ENCODE data around the gene CCDC40. TPM values are rescaled to one million over a fixed set of nuclear protein-coding genes. Genes with fewer than 3 reads are reported as not detected.
"Not testable (repeated sequence)": the region's sequence is repeated elsewhere in the genome, so short reads cannot be mapped to it uniquely, and the experiment has no call there.

The CCDC40 gene
- total RNA-seq, 6 experiments from 2014 or later: 1.7 to 3.1 (median 2.1) TPM

- Histone ChIP-seq H3K27ac (no peak overlapping the region), H3K36me3 (no peaks in the 10 kb centered on the region), H3K4me1 (peaks cover 0 to 6% (median 0%) of the 10 kb centered on the region in 4 donors), H3K4me3 (no peak overlapping the region), H3K9me3 (no peaks in the 10 kb centered on the region), H3K27me3 (no peaks in the 10 kb centered on the region)
- TF ChIP-seq POLR2A (IDR thresholded peaks at IDR 0.05) (no peak), CTCF (IDR thresholded peaks at IDR 0.05) (no peak)
- 80% methylated on average over 1 of the region's 17 CpGs for WGBS (ENCODE audit: insufficient coverage, low coverage, low lambda C conversion rate, missing lambda C conversion rate)
- ATAC-seq: no peak
- DNase-seq: no peak
- intact Hi-C loops (cut with DNase I): loop anchor here in 1 of 2 donors (10.0 kb wide), 1 partner anchor 169 kb away; no protein-coding TSS in a partner anchor
Measured at GRCh38 chr17:80086081-80086480, 49.6 kb downstream of the CCDC40 start.

- H3K36me3 ChIP-seq: no peaks in the 10 kb centered on the region
- H3K27me3 ChIP-seq: no peaks in the 10 kb centered on the region
- no peak for TF ChIP-seq CTCF (IDR thresholded peaks at IDR 0.05)
- TF ChIP-seq POLR2A (IDR thresholded peaks at IDR 0.05): no peak
- DNase-seq (no peak), ATAC-seq (no peak)
- no peak overlapping the region for H3K27ac ChIP-seq
- intact Hi-C loops (cut with DNase I): loop anchor here in 1 of 2 donors (10.0 kb wide), 1 partner anchor 168 kb away; no protein-coding TSS in a partner anchor
- no peaks in the 10 kb centered on the region for H3K9me3 ChIP-seq
- WGBS (ENCODE audit: insufficient coverage, low coverage, low lambda C conversion rate, missing lambda C conversion rate): no CpG with 5 or more reads among the region's 11 CpGs
- H3K4me3 ChIP-seq: no peak overlapping the region
- H3K4me1 ChIP-seq: peaks cover 0 to 6% (median 0%) of the 10 kb centered on the region in 4 donors
Measured at GRCh38 chr17:80086616-80087015, 50.2 kb downstream of the CCDC40 start.

- no peak for TF ChIP-seq CTCF (IDR thresholded peaks at IDR 0.05)
- no peak for TF ChIP-seq POLR2A (IDR thresholded peaks at IDR 0.05)
- Histone ChIP-seq H3K9me3 (no peaks in the 10 kb centered on the region), H3K36me3 (no peaks in the 10 kb centered on the region), H3K27ac (no peak overlapping the region), H3K27me3 (no peaks in the 10 kb centered on the region), H3K4me3 (no peak overlapping the region), H3K4me1 (peaks cover 0 to 2% (median 0%) of the 10 kb centered on the region in 4 donors)
- ATAC-seq (no peak), DNase-seq (no peak)
- WGBS (ENCODE audit: insufficient coverage, low coverage, low lambda C conversion rate, missing lambda C conversion rate): 72% methylated on average over 10 of the region's 34 CpGs
- intact Hi-C loops (cut with DNase I): loop anchor here in 1 of 2 donors (10.0 kb wide), 1 partner anchor 167 kb away; no protein-coding TSS in a partner anchor
Measured at GRCh38 chr17:80087346-80088265, 51.2 kb downstream of the CCDC40 start.

GRCh38 chr17:80089762-80090161 lies 53.3 kb downstream of the CCDC40 start:
- Histone ChIP-seq H3K27ac (no peak overlapping the region), H3K9me3 (no peaks in the 10 kb centered on the region), H3K27me3 (no peaks in the 10 kb centered on the region), H3K4me1 (no peaks in the 10 kb centered on the region), H3K36me3 (no peaks in the 10 kb centered on the region), H3K4me3 (no peak overlapping the region)
- no peak for DNase-seq
- ATAC-seq: no peak
- intact Hi-C loops (cut with DNase I): loop anchor here (10.0 kb wide), 2 partner anchors 155 to 165 kb away; no protein-coding TSS in a partner anchor
- no peak for TF ChIP-seq CTCF (IDR thresholded peaks at IDR 0.05)
- TF ChIP-seq POLR2A (IDR thresholded peaks at IDR 0.05): no peak
- WGBS (ENCODE audit: insufficient coverage, low coverage, low lambda C conversion rate, missing lambda C conversion rate): 96% methylated on average over 4 of the region's 16 CpGs

GRCh38 chr17:80090164-80090563 lies 53.7 kb downstream of the CCDC40 start:
- ATAC-seq, H3K4me1 ChIP-seq, H3K36me3 ChIP-seq, H3K4me3 ChIP-seq, H3K9me3 ChIP-seq, DNase-seq, H3K27ac ChIP-seq, H3K27me3 ChIP-seq: not testable (repeated sequence)
- WGBS (ENCODE audit: insufficient coverage, low coverage, low lambda C conversion rate, missing lambda C conversion rate): 91% methylated on average over 24 of the region's 44 CpGs
- intact Hi-C loops (cut with DNase I): loop anchor here in 1 of 2 donors (10.0 kb wide), 1 partner anchor 155 kb away; no protein-coding TSS in a partner anchor
